HG03342 (cell line): ENCODE measurements around the gene HPRT1.
"Not testable (repeated sequence)": the region's sequence is repeated elsewhere in the genome, so short reads cannot be mapped to it uniquely, and the experiment has no call there.

Experiments used
- ATAC-seq: cut with Tn5 transposase; IDR thresholded peaks from one replicate; pipeline ENCODE4 v1.9.1; 2021; ENCODE audit warnings: mild to moderate bottlenecking, moderate library complexity; ENCODE audit not compliant: unreplicated experiment

Gene HPRT1, protein sequence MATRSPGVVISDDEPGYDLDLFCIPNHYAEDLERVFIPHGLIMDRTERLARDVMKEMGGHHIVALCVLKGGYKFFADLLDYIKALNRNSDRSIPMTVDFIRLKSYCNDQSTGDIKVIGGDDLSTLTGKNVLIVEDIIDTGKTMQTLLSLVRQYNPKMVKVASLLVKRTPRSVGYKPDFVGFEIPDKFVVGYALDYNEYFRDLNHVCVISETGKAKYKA

DNA sequence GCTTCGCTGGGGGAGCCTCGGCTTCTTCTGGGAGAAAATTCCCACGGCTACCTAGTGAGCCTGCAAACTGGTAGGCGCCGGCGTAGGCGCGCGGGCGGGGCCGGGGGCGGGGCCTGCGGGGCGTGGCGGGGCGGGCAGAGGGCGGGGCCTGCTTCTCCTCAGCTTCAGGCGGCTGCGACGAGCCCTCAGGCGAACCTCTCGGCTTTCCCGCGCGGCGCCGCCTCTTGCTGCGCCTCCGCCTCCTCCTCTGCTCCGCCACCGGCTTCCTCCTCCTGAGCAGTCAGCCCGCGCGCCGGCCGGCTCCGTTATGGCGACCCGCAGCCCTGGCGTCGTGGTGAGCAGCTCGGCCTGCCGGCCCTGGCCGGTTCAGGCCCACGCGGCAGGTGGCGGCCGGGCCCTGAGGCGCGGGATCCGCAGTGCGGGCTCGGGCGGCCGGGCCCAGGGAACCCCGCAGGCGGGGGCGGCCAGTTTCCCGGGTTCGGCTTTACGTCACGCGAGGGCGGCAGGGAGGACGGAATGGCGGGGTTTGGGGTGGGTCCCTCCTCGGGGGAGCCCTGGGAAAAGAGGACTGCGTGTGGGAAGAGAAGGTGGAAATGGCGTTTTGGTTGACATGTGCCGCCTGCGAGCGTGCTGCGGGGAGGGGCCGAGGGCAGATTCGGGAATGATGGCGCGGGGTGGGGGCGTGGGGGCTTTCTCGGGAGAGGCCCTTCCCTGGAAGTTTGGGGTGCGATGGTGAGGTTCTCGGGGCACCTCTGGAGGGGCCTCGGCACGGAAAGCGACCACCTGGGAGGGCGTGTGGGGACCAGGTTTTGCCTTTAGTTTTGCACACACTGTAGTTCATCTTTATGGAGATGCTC lies at the start of gene HPRT1:
Gene HPRT1 (plus strand): TSS at position 161 of the 857 bp plus-strand sequence. CDS start 147 bp downstream, at position 308.
- peak; percentile 80 for ATAC-seq

DNA sequence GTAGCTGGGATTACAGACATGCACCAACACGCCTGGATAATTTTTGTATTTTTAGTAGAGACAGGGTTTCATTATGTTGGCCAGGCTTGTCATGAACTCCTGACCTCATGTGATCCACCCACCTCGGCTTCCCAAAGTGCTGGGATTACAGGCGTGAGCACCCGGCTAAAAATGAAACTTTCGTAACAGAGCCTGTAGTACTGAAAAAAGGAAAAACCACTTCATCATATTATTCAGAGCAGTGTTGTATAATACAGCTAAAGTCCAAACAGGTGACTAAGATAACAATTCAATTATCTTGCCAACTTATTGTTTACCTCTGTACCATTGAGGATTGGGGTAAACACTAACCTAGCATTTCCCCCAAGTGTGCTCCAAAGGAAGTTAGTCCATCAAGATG lies 43.9 kb upstream of the HPRT1 start:
- ATAC-seq: no peak

DNA sequence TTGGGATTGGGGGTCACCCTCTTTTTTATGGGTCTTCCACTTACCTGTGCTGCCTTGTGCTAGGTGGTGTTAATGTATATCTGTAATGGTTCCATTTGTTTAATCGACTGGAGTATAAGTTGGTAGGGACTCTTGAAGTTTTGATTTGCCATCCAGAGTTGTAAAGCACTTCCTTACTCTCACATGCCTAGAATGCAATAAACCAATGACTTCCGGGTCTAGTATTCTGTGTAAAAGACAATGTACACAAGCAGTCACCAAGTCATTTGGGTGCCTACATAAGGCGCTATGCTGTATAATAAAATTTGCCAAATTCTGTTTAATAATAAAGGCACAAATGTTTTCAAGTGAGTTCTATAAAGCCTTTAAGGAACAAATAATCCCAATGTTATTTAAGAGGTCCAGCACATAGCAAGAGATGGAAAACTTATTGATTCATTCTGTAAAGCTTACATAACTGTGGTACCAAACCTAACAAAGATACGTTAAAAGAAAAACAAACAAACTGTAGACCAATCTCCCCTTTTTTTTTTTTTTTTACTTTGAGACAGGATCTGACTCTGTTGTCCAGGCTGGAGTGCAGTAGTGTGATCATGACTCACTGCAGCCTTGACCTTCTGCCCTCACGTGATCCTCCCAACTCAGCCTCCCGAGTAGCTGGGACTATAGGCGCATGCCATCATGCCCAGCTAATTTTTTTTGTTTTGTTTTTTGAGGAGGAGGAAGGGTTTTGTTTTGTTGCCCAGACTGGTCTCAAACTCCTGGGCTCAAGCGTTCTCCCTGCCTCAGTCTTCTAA lies 41.5 kb upstream of the HPRT1 start:
- no peak for ATAC-seq

DNA sequence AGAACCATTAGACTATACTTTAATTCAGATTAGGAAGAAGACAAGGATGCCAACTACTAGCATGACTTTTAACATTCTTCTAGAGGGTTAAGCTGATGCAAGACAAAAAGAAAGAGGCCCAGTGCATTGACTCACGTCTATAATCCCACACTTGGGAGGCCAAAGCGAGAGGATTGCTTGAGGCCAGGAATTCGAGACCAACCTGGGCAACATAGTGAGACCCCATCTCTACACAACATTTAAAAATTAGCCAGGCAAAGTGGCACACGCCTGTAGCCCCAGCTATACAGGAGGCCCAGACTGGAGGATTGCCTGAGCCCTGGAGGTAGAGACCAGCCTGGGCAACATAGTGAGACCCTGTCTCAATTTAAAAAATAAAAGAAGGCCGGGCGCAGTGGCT lies 40.2 kb upstream of the HPRT1 start:
- ATAC-seq: no peak

DNA sequence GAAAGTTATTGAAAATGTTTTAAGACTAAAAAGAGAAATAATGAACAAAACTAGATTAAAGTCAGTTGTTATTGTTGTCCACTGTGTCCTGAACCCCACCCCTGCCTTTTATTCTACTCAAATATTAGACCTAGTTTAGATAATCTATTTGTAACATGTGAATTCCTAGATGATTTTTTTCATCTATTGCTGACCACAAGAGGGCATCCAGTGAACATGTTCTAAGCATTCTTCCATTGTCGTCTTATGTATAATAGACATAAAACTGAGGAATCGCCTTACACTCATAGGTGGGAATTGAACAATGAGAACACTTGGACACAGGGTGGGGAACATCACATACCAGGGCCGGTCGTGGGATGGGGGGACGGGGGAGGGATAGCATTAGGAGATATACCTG lies 36.4 kb upstream of the HPRT1 start:
- no peak for ATAC-seq

DNA sequence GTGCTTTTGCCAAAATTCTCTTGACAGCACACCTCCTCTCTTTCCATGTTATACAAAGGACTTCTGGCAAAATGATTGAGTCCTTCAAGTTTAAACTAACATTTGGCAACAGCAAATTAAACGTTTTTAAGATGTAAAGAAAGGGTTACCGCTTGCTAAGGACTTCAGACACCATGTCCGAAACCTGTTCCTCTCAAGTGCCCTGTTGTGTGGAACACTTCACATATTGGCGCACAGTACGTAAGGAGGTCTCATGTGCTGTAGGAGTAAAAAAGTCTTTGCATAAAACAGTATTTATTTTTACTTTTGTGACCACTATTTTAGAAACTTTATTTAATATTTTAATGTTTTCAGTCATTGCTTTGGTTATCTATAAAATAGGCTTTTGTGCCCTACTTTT lies 33.7 kb upstream of the HPRT1 start:
- ATAC-seq: no peak

DNA sequence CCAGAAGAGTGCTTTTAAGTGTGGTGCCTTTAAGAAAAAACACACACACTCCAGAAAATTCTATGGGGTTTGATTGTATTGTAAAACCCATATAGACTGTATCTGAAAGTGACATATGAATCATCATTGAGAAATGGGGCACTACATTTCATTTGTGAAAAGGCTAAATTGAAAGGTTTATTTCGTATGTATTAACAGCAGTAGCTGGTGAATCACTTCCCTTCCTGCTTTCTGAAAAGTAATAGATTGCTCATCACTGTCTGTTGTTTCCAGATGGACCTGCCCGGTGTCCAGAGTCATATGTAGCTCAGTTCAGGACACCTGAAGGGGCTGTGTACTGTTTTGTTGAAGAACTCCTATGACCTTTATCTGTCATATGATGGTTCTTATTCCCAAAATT lies 28.1 kb upstream of the HPRT1 start:
- no peak for ATAC-seq

DNA sequence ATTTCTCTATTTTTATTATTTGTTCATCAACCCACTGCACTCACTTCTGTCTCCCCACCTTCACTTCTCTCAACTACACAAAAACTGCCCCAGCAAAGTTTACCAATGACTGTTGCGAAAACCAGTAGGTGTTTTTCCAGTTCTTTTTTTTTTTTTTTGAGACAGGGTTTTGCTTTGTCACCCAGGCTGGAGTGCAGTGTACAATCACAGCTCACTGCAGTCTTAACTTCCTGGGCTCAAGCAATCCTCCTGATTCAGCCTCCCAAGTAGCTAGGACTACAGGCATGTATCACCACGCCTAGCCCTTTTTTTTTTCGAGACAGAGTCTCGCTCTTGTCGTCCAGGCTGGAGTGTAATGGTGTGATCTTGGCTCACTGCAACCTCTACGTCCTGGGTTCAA lies 24.1 kb upstream of the HPRT1 start:
- ATAC-seq: no peak

DNA sequence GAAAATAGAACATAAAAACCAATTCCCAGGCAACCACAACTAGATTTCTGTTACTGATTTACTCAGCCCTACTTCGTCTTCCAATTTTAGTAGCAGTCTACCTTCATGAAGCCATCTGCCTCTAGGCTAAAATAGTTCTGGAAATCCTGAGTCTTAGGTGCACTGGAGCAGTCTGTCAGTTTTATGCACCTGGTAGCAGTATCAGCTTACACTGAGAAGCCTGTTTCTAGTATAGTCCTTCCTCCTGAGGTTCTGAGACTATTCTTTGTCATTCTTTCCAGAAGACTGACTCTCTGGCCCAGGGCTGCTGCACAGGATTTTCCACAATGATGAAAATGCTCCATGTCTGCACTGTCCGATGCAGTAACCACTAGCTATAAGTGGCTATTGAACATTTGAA lies 16.9 kb upstream of the HPRT1 start:
- no peak for ATAC-seq

DNA sequence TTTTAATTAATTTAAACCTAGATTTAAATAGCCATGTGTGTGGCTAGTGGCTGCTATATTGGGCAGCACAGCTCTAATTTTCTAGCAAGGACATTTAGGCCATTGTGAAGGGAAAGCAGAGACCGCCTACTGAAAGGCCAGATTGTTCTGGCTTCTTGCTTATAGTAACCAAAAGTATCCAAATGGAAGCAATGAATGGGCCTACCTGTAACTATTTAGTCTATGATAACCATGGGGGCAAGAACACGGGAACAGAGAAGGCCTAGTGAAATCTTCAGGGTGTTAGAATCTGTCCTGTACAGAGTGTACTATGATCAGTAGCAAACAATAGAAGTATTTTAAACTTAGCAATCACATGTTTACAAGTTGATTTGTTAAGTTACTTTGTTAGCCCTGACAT lies 16.5 kb upstream of the HPRT1 start:
- ATAC-seq: no peak

DNA sequence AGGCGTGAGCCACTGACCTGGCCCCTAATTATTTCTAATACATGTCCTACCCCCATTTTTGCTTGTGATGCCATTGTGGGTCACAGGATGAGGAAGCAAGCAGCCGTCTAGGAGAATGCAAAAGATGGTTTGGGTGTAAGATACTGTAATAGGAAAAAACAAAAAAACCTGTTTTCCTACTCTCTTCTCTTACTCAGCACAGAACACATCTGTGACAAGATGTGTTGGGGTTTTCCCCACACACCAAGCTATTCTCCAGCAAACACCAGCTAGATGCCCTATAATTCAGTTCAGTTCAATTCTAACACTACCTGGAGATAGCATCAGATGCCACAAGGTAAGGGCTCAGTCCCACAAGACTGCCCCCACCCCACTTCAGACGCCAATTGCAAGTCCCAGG lies 15.3 kb upstream of the HPRT1 start:
- no peak for ATAC-seq

DNA sequence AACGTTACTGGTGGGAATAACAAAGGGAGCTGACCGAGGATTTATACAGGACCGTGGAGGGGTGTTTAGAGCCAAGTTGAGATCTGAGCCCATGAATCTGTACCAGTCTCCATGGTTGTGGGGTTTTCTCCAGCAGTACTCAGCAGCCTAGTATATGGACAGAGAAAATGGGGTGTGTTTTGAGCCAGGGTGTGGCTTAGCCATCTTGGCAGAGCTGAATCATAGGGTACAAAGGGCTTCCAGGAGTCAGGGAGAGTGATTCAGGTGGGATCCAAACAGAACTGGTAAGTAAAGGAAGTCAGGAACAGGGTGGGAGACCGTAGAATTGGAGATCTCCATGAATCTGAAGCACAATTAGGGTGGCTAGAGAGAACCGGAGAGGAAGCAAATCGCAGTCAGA lies 7.4 kb upstream of the HPRT1 start:
- no peak for ATAC-seq

DNA sequence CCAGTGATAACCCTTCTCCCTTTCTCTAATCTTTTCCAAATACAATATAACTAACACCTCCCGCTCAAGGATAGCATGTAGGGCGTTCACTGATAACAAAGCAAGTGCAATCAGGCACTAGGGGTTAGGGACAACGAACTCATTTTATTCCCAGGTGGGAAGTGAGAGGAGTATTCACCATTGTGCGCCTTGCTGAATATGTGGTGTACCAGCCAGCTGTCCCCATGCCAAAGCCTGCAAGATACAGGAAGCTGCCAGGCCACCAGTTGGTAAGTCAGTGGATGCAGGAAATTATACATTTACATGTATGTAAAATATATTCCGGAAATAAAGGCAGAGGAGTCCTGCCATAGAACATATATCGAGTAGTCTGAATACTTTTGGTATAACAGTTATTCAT lies 6.3 kb upstream of the HPRT1 start:
- ATAC-seq: no peak

DNA sequence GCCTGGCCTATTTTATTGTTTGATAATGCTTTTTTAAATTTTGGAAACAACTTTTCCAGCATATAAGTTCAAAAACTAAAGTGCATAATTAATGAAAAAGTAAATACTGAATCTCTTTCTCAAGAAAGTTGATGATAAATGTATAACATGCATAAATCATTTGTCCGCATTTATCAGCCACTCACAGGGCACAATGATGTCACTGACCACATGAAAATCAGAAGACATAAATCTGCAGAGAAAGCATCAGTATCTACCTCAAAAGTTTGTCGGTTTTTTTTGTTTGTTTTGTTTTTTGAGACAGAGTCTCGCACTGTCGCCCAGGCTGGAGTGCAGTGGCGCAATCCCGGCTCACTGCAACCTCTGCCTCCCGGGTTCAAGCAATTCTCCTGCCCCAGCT lies 5.5 kb upstream of the HPRT1 start:
- ATAC-seq: no peak

DNA sequence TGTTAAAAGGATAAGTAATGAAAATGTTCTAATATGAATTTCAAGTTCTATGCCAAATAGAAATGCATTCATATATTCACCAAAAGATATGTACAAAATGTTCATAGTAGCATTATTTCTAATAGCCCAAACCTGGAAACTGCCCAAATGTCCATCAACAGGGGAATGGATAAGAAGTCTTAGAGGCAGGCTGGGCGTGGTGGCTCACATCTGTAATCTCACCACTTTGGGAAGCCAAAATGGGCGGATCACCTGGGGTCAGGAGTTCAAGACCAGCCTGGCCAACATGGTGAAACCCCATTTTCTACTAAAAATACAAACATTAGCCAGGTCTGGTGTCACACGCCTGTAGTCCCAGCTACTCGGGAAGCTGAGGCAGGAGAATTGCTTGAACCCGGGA lies 2.3 kb upstream of the HPRT1 start:
- ATAC-seq: no peak

DNA sequence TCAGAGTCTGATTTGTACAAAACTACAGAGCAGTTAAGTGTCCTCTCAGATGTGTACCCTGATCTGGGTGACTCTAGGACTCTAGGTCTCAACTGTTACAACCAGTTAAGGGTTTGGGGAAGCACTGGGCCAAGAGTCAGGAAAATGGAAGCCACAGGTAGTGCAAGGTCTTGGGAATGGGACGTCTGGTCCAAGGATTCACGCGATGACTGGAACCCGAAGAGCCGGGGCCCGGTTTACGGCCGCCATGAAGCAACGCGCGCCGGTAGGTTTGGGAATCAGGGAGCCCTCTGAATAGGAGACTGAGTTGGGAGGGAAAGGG lies 321 bp upstream of the HPRT1 start:
- ATAC-seq: peak; percentile 15

DNA sequence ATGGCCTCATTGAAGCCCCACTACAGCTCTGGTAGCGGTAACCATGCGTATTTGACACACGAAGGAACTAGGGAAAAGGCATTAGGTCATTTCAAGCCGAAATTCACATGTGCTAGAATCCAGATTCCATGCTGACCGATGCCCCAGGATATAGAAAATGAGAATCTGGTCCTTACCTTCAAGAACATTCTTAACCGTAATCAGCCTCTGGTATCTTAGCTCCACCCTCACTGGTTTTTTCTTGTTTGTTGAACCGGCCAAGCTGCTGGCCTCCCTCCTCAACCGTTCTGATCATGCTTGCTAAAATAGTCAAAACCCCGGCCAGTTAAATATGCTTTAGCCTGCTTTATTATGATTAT lies 876 bp downstream of the HPRT1 start:
- ATAC-seq: no peak

DNA sequence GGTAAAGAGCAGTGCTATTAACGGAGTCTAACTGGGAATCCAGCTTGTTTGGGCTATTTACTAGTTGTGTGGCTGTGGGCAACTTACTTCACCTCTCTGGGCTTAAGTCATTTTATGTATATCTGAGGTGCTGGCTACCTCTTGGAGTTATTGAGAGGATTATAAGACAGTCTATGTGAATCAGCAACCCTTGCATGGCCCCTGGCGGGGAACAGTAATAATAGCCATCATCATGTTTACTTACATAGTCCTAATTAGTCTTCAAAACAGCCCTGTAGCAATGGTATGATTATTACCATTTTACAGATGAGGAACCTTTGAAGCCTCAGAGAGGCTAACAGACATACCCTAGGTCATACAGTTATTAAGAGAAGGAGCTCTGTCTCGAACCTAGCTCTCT lies 1.5 kb downstream of the HPRT1 start:
- no peak for ATAC-seq

DNA sequence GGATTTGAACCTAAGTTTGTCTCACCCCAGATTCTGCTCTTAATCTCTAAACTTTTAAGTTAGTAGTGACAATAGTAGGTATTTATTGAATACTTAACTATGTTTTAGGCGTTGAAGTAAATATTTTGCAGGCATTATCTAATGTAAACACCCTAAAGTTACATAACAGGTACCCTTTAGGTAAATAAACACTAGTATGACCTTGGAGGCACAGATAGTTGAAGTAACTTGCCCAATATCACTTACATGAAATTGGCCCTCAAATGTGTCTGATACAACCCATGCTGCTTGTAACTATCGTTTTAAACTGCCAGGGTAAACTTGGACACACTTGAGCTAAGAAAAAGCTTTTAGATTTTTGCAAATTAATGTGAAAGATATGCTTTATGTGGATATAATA lies 3.0 kb downstream of the HPRT1 start:
- ATAC-seq: no peak

DNA sequence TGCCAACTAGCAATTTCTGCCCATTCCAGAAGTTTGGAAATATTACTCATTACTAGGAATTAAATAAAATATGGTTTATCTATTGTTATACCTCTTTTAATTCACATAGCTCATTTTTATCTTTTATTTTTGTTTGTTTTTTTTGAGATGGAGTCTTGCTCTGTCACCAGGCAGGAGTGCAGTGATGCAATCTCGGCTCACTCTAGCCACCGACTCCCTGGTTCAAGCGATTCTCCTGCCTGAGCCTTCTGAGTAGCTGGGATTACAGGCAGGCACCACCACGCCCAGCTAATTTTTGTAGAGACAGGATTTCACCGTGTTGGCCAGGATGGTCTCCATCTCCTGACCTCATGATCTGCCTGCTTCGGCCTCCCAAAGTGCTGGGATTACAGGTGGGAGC lies 4.5 kb downstream of the HPRT1 start:
- ATAC-seq: not testable (repeated sequence)

DNA sequence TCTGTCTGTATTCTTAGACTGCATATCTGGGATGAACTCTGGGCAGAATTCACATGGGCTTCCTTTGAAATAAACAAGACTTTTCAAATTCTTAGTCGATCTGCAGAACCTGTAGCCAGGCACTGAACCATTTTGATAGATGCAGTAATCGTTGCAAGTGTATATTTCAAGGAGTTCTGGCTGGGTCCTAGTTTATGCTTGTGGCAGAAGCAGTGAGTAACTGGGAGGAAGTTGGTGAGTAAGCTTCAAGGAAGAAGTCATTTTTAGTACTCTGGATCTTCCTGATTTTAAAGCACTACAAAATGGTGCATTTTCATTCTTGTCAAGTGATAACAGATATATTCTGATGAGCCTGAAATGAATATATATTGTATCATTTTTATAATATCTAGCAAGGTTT lies 9.5 kb downstream of the HPRT1 start:
- ATAC-seq: no peak

DNA sequence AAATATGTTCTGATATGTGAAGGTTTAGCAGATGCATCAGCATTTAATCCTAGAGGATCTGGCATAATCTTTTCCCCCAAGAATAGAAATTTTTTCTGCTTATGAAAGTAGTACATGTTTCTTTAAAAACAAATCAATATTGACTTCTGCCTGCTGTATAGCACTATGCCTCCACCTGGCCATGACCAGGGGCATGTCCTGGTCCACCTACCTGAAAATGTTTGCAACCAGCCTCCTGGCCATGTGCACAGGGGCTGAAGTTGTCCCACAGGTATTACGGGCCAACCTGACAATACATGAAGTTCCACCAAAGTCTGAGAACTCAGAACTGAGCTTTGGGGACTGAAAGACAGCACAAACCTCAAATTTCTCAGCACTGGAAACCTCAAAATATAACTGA lies 10.0 kb downstream of the HPRT1 start:
- no peak for ATAC-seq
